A549 treated with DMSO at 1 μM for 4 hours (cell line): ENCODE measurements around the gene ABI2. TPM values are rescaled to one million over a fixed set of nuclear protein-coding genes. Genes with fewer than 3 reads are reported as not detected.

Experiments used
- total RNA-seq: library from RNA; stranded (reverse); fragments of 200-300 nt; extraction: Qiagen RNA extraction; gene quantifications from 5 replicates; pipeline ENCODE4 v1.2.3, GENCODE V29; 2022; ENCODE audit warnings: low read depth

ABI2 gene
- total RNA-seq: 45.2 to 71.5 TPM (median 67.6 TPM) in 5 replicates

GRCh38 chr2:203327901-203328759 lies at the start of gene ABI2:
Gene ABI2, plus strand, starts transcription at chr2:203328394. Its CDS starts 121 bp downstream, at chr2:203328515.

Other genes starting within 250 kb of the ABI2 start
- gene CYP20A1, start 89.4 kb upstream of the ABI2 start, total RNA-seq: 8.1 to 10.7 TPM (median 9.2 TPM) in 5 replicates
- gene RAPH1, start 206.9 kb downstream of the ABI2 start, total RNA-seq: 5.7 to 7.6 TPM (median 7.3 TPM) in 5 replicates